Central memory CD4-positive, alpha-beta T cell (primary cell): ENCODE data around the gene NELFA.
"Not testable (repeated sequence)": the region's sequence is repeated elsewhere in the genome, so short reads cannot be mapped to it uniquely, and the experiment has no call there.

Source experiments
- DNase-seq: peaks from one replicate; pipeline ENCODE4 v3.0.0; 2022

NELFA gene

DNA sequence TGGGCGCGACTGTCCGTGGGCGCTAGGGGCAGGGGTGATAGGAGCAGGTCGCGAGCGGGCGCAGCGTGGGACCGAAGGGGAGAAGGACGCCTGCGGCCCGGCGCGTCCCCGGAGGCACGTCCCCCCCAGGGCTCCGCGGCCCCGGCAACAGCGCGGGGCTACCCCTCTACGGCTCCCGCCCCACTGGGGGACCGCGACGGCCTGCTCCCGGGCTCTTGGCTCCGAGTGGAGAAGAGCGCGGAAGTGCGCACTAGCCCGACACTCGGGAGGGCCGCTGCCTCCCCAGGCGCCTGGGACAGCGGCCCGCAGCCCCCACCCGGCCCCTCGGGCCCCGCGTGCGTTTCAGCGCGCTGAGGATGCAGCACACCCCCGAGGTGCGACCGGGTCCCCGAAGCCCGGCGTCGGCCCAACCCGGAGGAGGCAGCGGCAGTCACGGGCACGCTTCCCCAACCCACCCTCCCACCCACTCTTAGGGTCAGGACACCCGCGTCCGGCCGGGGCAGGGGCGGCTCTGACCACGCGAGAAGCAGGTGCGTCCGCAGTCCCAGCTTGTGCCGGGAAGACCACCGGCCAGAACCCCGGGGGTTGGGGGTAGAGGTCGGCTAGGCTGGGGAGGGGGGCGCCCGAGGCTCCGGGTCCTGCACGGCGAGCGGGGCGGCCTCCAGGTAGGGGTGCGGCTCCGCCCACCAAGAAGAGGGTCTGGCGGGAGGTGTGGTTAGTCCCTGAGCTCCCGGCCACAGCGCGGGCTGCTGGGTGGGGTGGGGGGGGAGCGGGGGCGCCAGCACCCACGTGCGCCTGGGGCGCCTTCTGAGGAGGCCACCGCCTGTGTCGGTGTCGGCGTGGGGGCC, 31.8 kb upstream of the NELFA start:
- no peak for DNase-seq

DNA sequence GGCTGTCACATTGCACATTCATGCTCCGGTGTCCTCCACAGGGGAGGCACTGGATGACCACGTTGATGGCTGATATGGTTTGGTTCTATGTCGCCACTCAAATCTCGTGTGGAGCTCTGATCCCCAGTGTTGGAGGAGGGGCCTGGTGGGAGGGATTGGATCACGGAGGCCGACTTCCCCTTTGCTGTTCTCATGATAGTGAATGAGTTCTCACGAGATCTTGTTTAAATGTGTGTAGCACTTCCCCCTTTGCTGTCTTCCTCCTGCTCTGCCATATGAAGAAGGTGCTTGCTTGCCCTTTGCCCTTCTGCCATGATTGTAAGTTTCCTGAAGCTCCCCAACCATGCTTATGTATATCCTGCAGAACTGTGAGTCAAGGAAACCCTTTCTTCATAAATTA, 28.1 kb upstream of the NELFA start:
- no peak for DNase-seq

- DNase-seq = no peak
Measured at GRCh38 chr4:2036327-2036726, 27.6 kb upstream of the NELFA start.

GRCh38 chr4:2031161-2031560, 22.4 kb upstream of the NELFA start:
- DNase-seq = not testable (repeated sequence)

GRCh38 chr4:2027120-2027519, 18.3 kb upstream of the NELFA start:
- not testable (repeated sequence) for DNase-seq

GRCh38 chr4:2025817-2026216, 17.0 kb upstream of the NELFA start:
- no peak for DNase-seq

GRCh38 chr4:2024683-2025082, 15.9 kb upstream of the NELFA start:
- DNase-seq = no peak

DNA sequence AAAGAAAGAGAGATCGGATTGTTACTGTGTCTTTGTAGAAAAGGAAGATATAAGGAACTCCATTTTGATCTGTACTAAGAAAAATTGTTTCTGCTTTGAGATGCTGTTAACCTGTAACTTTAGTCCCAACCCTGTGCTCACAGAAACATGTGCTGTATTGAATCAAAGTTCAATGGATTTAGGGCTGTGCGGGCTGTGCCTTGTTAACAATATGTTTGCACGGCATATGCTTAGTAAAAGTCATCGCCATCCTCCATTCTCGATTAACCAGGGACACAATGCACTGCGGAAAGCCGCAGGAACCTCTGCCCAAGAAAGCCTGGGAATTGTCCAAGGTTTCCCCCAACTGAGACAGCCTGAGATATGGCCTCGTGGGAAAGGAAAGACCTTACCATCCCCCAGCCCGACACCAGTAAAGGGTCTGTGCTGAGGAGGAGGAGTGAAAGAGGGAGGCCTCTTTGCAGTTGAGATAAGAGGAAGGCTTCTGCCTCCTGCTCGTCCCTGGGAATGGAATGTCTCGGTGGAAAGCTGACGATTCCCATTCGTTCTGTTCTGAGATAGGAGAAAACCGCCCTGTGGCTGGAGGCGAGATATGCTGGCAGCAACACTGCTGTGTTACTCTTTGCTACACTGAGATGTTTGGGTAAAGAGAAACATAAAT, 12.7 kb upstream of the NELFA start:
- not testable (repeated sequence) for DNase-seq

GRCh38 chr4:2015008-2015407, 6.2 kb upstream of the NELFA start:
- DNase-seq = no peak

DNA sequence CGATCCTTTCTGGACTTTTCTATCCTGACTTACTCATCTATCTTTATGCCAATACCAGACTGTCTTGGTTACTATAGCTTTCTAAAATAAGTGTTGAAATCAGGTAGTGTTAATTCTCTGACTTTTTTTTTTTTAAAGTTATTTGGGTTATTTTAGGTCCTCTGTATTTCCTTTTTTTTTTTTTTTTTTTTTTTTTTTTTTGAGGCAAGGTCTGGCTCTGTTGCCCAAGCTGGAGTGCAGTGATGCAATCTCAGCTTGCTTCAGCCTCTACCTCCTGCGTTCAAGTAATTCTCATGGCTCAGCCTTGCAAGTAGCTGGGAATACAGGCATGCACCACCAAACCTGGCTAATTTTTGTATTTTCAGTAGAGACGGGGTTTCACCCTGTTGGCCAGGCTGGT, 2.8 kb upstream of the NELFA start:
- DNase-seq = no peak

DNA sequence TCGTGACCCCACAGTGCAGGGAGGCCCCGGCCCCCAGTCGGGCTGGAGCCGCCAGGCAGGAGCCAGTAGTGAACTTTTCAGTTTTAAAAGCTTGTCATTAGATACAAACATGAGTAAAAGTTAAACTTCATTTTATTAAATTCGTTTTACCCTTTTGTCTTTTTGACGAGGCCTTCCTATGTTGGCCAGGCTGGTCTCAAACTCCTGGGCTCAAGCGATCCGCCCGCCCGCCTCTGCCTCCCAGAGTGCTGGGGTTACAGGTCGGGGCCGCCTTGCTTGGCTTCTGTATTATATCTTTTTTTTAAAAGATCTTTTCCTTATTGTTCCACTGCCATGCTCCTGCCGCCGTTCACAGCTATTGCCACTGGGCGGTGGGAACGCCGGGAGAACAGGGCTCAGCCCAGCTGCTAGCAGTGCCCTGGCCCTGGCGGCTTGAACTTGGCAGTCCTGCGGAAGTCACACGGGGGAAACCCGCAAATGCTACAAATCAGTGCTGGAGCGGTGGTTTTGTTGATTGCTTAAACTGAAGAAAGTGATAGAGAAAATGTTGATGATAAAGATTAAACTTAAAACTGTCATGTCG, 968 bp upstream of the NELFA start:
- peak; percentile 64 for DNase-seq

- DNase-seq = no peak
Measured at GRCh38 chr4:2008671-2008920, 178 bp downstream of the NELFA start.

DNA sequence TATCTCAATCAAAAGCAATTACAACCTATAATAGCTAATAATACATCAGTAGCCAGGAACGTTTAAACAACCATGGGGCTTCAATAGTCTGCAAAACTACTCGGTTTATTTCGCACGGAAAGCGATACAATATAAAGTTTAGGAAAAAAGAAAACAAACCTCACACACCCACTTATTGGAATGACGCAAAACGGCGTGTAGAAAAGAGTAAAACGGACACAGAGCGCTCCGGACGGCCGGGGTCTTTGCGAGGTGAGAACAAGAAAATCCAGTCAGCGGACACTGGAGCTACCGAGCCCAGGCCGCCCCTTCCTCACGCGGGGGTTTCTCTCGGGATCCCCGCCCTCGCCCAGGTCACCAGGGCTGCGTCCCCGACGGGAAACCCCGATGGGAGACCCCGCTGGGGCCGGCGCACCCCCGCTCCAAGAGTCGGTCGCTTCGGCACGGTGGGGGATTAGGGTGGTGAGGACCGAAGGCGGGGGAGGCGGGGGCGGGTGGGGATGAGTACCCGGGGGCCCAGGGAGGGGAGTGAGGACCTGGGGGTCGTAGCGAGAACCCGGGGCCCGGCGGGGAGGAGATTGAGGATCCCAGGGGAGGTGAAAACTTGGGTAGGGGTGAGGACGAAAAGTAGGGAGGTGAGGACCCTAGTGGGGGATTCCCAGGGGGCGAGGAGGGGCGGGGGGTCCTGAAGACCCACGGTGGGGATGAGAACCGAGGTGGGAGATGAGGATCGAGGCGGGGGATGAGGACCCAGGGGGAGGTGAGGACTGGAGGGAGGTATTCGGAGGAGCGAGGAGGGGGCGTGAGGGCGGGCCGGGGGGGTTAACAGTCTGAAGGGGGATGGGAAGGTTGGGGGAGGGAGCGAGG, 737 bp downstream of the NELFA start:
- DNase-seq = no peak

DNA sequence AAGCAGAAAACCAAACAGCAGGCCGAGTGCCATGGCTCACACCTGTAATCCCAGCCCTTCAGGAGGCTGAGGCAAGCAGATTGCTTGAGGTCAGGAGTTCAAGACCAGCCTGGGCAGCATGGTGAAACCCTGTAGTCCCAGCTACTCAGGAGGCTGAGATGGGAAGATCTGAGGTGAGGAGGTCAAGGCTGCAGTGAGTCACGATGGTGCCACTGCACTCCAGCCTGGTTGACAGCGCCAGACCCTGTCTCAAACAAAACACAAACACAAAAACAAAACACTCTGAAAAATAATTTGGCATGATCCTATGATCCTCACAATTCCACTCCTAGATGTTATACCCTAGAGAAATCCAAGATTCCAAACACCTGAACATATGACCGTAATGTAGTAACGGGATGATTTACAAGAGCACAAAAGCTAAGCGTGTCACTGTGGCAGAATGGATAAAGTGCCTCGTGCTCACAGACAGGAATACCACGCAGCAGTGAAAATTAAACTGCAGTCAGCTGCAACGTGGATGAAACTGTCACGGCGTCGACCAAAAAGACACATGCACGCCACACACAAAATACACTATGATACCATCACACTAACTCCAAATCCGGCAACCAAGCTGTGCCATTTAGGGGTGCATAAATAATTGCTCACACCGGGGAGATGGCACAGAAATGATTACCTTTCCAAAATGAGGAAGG, 1.7 kb downstream of the NELFA start:
- no peak for DNase-seq

- no peak for DNase-seq
Measured at GRCh38 chr4:2006367-2006766, 2.4 kb downstream of the NELFA start.

DNA sequence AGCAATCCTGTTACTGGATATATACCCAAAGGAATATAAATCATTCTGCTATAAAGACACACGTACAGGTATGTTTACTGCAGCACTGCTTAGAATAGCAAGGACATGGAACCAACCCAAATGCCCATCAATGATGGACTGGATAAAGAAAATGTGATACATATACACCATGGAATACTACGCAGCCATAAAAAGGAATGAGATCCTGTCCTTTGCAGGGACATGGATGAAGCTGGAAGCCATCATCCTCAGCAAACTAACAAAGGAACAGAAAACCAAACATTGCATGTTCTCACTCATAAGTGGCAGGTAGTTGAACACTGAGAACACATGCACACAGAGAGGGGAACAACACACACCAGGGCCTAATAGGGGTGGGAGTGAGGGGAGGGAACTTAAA, 5.4 kb downstream of the NELFA start:
- DNase-seq = not testable (repeated sequence)

DNA sequence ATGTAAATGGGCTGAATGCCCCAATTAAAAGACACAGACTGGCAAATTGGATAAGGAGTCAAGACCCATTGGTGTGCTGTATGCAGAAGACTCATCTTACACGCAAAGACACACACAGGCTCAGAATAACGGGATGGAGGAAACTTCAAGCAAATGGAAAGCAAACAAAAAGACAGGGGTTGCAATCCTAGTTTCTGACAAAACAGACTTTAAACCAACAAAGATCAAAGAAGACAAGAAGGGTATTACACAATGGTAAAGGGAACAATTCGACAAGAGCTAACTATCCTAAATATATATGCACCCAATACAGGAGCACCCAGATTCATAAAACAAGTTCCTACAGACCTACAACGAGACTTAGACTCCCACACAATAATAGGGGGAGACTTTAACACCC, 9.5 kb downstream of the NELFA start:
- not testable (repeated sequence) for DNase-seq

DNA sequence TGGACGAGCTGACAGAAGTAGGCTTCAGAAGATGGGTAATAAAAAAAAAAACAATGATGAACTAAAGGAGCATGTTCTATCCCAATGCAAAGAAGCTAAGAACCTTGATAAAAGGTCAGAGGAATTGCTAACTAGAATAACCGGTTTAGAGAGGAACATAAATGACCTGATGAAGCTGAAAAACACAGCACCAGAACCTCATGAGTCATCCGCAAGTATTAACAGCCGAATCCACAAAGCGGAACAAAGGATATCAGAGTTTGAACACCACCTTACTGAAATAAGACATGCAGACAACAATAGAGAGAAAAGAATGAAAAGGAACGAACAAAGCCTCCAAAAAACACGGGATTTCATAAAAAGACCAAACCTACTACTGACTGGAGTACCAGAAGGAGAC, 10.5 kb downstream of the NELFA start:
- no peak for DNase-seq

DNA sequence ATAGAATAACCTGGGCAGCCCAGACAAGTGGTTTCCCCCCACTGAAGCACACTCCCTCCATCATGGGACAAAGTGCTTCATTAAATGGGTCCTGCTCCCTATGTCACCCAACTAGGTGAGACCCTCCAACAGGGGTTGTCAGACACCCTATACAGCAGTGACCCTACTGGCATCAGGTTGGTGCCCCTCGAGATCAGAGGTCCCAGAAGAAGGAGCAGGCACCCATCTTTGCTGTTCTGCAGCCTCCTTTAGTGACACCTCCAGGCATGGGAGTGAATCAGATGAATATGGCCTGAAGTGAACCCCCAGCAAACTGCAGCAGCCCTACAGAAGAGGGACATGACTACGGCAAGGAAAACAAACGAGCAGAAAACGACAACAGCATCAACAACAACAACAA, 11.1 kb downstream of the NELFA start:
- no peak for DNase-seq

DNA sequence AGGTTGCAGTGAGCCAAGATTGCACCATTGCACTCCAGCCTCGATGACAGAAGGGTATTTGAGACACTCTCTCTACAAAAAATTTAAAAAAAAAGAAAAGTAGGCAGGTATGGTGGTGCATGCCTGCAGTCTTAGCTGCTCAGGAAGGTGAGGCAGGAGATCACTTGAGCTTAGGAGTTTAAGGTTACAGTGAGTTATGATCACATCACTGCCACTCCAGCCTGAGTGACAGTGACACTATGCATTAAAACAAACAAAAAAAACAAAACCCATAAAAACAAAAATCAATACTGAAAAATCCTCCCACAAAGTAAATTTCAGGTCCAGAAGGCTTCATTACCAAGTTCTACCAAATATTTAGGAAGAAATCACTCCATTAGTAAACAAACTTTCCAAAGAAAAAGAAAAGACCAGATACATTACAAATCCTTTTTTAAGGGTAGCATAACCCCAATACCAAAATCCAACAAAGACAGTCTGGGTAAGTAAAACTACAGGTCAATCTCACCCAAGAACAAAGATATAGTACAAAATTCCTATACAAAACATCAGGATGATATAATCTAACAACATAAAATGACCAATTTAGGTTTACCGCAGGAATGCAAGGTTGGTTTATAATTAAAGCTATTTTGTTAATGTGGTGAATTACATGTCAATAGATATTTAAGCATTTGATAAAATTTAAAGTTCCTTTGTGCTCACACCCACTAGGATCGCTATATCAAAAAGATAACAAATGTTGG, 11.7 kb downstream of the NELFA start:
- DNase-seq = no peak

- DNase-seq = no peak
Measured at GRCh38 chr4:1994938-1995337, 13.8 kb downstream of the NELFA start.
